HL-60/S4 treated with phorbol 12-myristate 13-acetate at 8.2 ng/mL for 4 days and 3 days (cell line): ENCODE results near the gene LEMD3.
"Not testable (repeated sequence)": the region's sequence is repeated elsewhere in the genome, so short reads cannot be mapped to it uniquely, and the experiment has no call there.

Source experiments
- in situ Hi-C: fragments of 300-500 bp; cut with MboI; formaldehyde crosslinking; loops from 2 replicates; pipeline ENCODE4 v1.15.0; 2022; ENCODE audit warnings: low sequenced_read_pairs

The LEMD3 gene

GRCh38 chr12:65276916-65277530 lies 107.6 kb downstream of the LEMD3 start:
- in situ Hi-C loops, result no loop called here

- in situ Hi-C loops, result no loop called here
Observed at GRCh38 chr12:65277994-65278575, 108.7 kb downstream of the LEMD3 start.

- in situ Hi-C loops, result no loop called here
Observed at GRCh38 chr12:65278576-65279368, 109.4 kb downstream of the LEMD3 start, which contains the start of gene MSRB3. TSS of gene MSRB3 (plus strand) at chr12:65278683. CDS start at chr12:65308580, 29,897 bp downstream.

- in situ Hi-C loops, result no loop called here
Observed at GRCh38 chr12:65279369-65280112, 110.2 kb downstream of the LEMD3 start.

GRCh38 chr12:65280306-65280705 lies 110.9 kb downstream of the LEMD3 start:
- in situ Hi-C loops, result no loop called here

- in situ Hi-C loops, result no loop called here
Observed at GRCh38 chr12:65282840-65283239, 113.5 kb downstream of the LEMD3 start.

GRCh38 chr12:65285532-65285931 lies 116.1 kb downstream of the LEMD3 start:
- in situ Hi-C loops, result not testable (repeated sequence)

- in situ Hi-C loops, result no loop called here
Observed at GRCh38 chr12:65287426-65287825, 118.0 kb downstream of the LEMD3 start.

GRCh38 chr12:65292241-65292640 lies 122.9 kb downstream of the LEMD3 start:
- in situ Hi-C loops, result no loop called here

GRCh38 chr12:65293735-65294134 lies 124.4 kb downstream of the LEMD3 start:
- in situ Hi-C loops, result no loop called here

GRCh38 chr12:65294641-65295262 lies 125.4 kb downstream of the LEMD3 start:
- in situ Hi-C loops, result no loop called here

- in situ Hi-C loops, result no loop called here
Observed at GRCh38 chr12:65296508-65297265, 127.3 kb downstream of the LEMD3 start.
